Activated effector memory CD4-positive, alpha-beta T cell treated with anti-CD3 and anti-CD28 coated beads, Interleukin-2, amount 50 U/mL, for 16 hours (primary cell): ENCODE results near the gene AFF3.

ENCODE experiments used
- DNase-seq: peaks from one replicate; pipeline ENCODE4 v3.0.0-alpha.2; 2020

Gene AFF3

DNA sequence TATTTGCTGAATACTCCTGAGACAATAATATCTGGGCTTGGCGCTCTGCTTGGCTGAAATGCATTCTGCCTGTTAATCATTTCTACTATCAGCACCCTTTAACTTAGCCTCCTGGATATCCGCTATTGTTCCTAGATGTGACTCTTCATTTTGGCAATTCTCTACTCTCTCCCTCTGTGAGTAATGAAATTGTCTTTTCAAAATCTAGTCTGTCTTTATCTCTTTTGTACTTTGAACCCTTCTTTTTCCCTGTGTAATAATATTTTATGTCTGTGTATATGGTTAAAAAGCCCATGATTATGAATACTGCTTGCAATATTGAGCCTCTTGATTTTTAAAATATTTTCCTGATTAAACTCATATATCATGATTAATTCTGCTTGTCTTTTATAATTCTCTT, 646.4 kb downstream of the AFF3 start:
- DNase-seq = no peak
